ENCODE data around the gene BTNL3. TPM values are rescaled to one million over a fixed set of nuclear protein-coding genes. Genes with fewer than 3 reads are reported as not detected.

The BTNL3 gene
- polyA plus RNA-seq, 3 donors from 2014 or later, result not detected

DNA sequence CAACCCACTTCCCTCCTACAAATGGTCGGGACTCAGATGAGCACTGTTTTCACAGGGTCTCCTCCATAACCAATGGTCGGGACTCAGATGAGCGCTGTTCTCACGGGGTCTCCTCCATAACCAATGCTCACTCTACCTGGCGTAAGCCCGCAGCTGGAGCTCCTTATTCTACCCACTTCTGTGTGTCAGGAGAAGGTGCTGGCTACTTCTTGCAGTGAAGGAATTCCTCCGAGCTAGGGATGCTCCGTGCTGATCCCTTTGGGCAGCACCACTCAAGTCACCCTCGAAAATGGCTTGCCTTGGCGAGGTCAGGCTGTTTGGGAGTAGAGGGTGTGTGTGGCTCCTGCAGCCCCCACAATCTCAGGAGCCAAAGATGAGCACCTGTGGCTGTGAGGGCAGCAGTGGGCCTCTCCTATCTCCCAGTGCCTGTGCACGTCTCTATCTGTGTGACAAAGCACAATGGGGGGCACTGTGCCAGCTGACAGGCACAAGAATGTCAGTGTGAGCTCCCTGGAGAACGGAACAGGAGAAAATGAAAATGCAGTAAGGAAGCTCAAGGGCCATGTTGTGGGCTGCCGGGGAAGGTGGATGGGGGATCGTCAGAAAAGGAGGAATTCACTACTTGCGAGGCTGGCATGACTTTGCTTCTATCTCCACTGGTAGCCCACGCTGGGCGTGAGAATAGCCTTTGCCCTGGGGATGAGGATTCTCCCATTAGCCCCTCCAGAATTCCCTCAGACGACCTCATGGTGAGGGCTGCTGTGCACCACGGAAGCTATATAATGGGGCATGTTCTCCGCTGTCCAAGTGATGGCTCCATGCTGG is 47.6 kb downstream of the BTNL3 start:
- DNase-seq, result no peak
- Mint-ChIP-seq H3K36me3 (no peaks in the 10 kb centered on the region), H3K4me1 (no peaks in the 10 kb centered on the region), H3K4me3 (no peak overlapping the region), H3K27me3 (ENCODE audit: low read depth in 3 of 3) (peaks cover 7 to 16% (median 11%) of the 10 kb centered on the region in 3 donors), H3K27ac (no peak overlapping the region), H3K9me3 (peaks cover 0 to 1% (median 0%) of the 10 kb centered on the region in 6 donors)

DNA sequence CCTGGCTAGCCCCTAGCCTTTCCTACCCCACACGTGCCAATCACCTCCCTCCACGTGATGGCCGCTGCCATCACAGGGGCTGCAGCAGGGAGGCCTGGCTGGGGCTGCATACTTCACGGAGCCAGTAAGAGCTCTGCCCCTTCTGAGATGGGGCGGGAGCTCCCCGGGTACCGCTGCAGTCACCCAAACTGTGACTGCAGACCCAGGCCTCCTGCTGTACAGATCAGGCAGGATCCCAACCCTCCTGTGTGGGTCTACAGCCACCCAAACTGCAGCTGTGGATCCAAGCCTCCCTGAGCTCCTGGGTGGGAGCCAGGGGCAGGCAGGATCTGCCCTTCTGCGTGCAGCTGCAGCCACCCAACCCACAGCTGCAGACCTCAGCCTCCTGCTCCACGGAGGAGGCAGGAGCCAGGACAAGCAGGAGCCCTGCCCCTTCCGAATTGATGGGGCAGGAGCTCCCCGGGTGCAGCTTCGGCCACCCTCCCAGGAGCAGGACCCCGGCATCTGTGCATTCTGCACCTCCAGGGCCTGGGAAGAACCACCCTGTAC is 48.2 kb downstream of the BTNL3 start:
- Mint-ChIP-seq H3K36me3 (no peaks in the 10 kb centered on the region), H3K4me3 (no peak overlapping the region), H3K27me3 (ENCODE audit: low read depth in 3 of 3) (peaks cover 7 to 20% (median 11%) of the 10 kb centered on the region in 3 donors), H3K27ac (no peak overlapping the region), H3K4me1 (no peaks in the 10 kb centered on the region), H3K9me3 (peaks cover 0 to 1% (median 0%) of the 10 kb centered on the region in 6 donors)
- no peak for DNase-seq

DNA sequence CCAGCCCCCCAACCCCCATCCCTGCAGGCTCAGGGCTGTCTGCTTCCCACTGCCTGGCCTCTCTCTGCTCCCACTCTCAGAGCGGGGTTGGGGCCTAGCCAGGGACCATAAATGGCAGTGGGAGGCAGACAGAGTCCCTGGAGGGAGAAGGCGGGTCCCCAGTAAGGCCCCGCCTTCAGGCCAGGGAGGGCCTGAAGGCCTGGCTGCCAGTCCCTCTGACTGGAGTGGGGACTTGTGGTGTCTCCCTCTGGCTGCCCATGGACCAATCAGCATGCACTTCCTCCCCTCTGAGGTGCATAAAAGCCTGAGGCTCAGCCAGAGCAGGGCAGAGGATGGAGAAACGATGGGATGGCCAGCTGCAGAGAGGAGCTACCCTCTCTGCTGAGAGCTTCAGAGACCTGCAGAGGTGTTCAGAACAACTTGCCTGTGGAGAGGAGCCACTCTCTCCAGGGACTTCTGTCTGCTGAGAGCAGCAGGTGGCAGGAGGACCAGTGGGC is 48.8 kb downstream of the BTNL3 start:
- peaks cover 7 to 23% (median 11%) of the 10 kb centered on the region in 3 donors for H3K27me3 Mint-ChIP-seq (ENCODE audit: low read depth in 3 of 3)
- H3K4me1 Mint-ChIP-seq, result no peaks in the 10 kb centered on the region
- no peak overlapping the region for H3K4me3 Mint-ChIP-seq
- H3K27ac Mint-ChIP-seq, result no peak overlapping the region
- no peaks in the 10 kb centered on the region for H3K36me3 Mint-ChIP-seq
- no peaks in the 10 kb centered on the region for H3K9me3 Mint-ChIP-seq
- no peak for DNase-seq

DNA sequence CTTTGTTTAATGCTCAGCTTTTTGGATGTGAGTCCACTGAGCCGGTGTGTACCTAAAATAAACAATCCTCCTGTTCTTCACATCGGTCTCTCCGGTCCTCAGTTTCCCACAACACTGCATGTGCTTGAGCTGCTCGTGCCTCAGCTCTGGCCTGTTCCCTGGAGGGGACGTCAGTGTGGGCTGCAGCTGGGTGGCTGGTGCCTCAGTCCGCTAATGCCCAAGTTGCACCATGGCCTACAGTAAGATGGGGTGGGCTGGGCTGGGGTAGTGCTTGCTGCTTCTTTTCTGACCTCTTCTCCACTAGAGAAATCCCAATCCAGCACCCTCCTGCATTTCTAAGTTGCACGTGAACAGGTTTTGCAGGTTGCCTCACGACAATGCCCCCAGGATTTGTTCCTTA is 50.8 kb downstream of the BTNL3 start:
- Mint-ChIP-seq H3K27me3 (ENCODE audit: low read depth in 3 of 3) (peaks cover 7 to 18% (median 15%) of the 10 kb centered on the region in 3 donors), H3K4me3 (no peak overlapping the region), H3K4me1 (no peaks in the 10 kb centered on the region), H3K36me3 (no peaks in the 10 kb centered on the region), H3K27ac (no peak overlapping the region), H3K9me3 (no peaks in the 10 kb centered on the region)
- no peak for DNase-seq

DNA sequence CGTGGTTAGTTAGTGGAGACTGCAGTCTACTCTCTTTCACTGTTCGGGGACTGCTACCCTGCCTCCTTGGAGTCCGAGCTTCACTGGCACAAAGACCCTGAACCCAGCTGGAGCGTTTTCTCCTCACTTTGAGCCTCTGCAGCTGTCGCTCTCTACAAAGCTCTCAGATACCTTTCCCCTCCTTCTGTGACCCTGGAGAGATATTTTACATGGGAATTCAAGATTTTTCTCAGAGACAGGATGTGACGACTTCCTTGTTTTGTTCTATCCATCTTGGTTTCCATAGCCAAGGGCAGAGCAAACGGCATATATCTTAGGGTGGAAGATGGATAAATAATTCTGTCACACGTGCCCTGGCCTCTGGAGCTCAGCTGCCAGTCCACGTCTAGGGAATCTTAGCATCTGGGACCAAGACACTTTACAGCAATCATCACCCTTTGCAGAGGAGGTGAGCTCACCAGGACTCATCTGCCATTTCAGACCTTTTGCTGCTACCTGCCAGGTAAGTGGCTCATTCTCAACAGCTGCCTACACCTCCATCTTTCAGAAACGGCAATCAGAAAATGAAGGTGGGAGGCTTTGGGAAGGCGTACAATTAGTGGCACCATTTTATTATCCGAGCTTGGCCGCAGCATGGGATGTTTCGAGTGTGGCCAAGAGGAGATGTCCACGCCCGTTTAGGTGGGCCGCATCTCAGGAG is 51.4 kb downstream of the BTNL3 start, which contains the start of gene BTNL9:
TSS of gene BTNL9 (plus strand) at position 336 of the 700 bp plus-strand sequence. CDS start 5,224 bp downstream, outside the sequence.
- Mint-ChIP-seq H3K27ac (no peak within 1 kb of the TSS), H3K9me3 (no peaks in the 10 kb centered on the region), H3K4me1 (no peaks in the 10 kb centered on the region), H3K27me3 (ENCODE audit: low read depth in 3 of 3) (peaks cover 7 to 21% (median 15%) of the 10 kb centered on the region in 3 donors), H3K36me3 (no peaks in the 10 kb centered on the region), H3K4me3 (no peak within 1 kb of the TSS)
- no peak for DNase-seq

DNA sequence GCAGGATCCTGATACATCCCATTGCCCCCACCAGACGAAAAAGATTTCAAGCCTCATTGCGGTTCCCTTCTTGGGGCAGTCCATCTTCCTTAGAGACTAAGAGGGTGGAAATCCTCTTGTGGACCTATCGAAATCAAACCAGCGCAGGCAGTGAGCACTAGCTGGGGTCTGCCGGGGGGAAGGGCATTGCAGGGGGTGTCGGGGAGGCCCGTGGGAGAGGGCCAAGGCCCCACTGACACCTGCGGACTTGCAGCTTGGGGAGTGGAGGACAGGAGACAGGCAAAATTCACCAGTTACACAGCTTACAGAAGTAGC is 51.9 kb downstream of the BTNL3 start:
- H3K27ac Mint-ChIP-seq, result no peak overlapping the region
- H3K27me3 Mint-ChIP-seq (ENCODE audit: low read depth in 3 of 3), result peaks cover 7 to 21% (median 15%) of the 10 kb centered on the region in 3 donors
- no peaks in the 10 kb centered on the region for H3K9me3 Mint-ChIP-seq
- H3K4me3 Mint-ChIP-seq, result no peak overlapping the region
- no peaks in the 10 kb centered on the region for H3K4me1 Mint-ChIP-seq
- H3K36me3 Mint-ChIP-seq, result no peaks in the 10 kb centered on the region
- DNase-seq, result no peak

DNA sequence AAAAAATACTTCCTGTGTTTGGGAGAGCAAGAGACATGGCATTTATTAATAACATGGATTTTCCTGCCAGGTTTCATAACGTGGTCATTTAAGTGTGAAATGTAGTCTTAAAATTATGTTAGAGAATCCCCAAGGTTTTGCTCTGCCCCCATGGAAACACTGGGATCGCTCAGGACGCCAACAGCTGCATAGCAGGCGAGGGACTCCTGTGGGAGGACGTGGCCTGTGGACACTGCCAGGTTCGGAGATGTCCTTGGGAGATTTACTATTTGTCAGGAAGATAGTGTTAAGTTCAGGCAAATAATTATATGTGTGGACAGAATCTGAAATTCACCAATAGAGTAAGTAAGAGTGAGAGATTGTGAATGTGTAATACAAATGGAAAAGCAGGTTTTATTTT is 52.4 kb downstream of the BTNL3 start:
- Mint-ChIP-seq H3K36me3 (no peaks in the 10 kb centered on the region), H3K27me3 (ENCODE audit: low read depth in 3 of 3) (peaks cover 7 to 21% (median 15%) of the 10 kb centered on the region in 3 donors), H3K4me1 (no peaks in the 10 kb centered on the region), H3K4me3 (no peak overlapping the region), H3K9me3 (no peaks in the 10 kb centered on the region), H3K27ac (no peak overlapping the region)
- DNase-seq, result no peak

DNA sequence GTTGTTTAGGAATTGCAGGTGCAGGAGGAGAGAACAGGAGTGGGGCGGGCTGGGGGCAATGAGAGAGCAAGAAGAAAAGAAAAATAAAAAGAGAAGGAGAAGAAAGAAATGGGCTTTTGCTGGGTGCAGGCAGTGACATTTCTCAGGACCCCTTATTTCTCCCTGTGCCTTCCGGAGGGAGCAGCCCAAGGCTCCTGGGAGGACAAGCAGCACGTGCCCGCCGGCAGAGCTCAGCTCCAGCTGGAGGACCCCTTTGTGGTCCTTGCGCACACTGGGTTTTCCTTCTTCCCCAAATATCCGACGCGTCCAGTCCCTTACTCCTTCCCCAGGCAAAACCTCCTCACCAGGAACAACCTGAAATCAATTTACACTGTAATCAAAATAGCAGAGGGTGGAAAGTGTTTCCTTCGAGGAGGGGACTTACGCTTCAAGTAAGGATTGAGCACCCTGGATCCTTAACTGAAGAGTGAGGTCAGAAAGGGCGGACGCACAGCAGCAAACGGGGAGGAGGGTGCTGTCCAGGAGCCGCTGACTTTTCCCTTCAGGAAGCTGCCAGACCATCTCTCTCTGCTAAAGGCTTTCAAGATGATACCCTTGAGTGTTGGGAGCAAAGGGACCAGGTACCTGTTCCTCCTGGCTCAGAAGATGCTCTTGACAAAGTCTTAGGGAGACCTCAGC is 53.5 kb downstream of the BTNL3 start:
- H3K27me3 Mint-ChIP-seq (ENCODE audit: low read depth in 3 of 3), result peaks cover 7 to 21% (median 15%) of the 10 kb centered on the region in 3 donors
- H3K27ac Mint-ChIP-seq, result no peak overlapping the region
- H3K4me1 Mint-ChIP-seq, result no peaks in the 10 kb centered on the region
- no peaks in the 10 kb centered on the region for H3K36me3 Mint-ChIP-seq
- H3K4me3 Mint-ChIP-seq, result no peak overlapping the region
- H3K9me3 Mint-ChIP-seq, result no peaks in the 10 kb centered on the region
- DNase-seq, result no peak

DNA sequence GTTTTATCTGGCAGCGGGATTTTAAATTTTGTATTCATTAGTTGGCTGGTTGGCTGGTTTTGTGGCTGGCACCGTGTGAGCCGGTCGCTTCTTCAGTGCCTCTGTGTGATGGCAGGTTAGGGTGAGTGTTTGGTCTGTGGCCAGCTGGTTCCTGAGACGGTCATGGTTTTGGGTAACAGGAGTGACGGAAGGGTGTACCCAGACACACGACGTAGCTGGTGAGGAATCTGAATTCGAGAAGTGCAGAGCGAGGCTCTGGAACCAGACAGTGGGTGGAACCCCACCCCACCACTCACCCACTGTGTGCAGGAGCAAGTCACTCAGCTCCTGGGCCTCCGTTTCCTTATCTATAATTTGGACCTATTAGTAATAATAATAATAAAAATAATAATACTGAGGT is 54.1 kb downstream of the BTNL3 start:
- Mint-ChIP-seq H3K9me3 (no peaks in the 10 kb centered on the region), H3K4me3 (no peak overlapping the region), H3K27ac (no peak overlapping the region), H3K36me3 (no peaks in the 10 kb centered on the region), H3K4me1 (no peaks in the 10 kb centered on the region), H3K27me3 (ENCODE audit: low read depth in 3 of 3) (peaks cover 7 to 21% (median 15%) of the 10 kb centered on the region in 3 donors)
- DNase-seq, result no peak

DNA sequence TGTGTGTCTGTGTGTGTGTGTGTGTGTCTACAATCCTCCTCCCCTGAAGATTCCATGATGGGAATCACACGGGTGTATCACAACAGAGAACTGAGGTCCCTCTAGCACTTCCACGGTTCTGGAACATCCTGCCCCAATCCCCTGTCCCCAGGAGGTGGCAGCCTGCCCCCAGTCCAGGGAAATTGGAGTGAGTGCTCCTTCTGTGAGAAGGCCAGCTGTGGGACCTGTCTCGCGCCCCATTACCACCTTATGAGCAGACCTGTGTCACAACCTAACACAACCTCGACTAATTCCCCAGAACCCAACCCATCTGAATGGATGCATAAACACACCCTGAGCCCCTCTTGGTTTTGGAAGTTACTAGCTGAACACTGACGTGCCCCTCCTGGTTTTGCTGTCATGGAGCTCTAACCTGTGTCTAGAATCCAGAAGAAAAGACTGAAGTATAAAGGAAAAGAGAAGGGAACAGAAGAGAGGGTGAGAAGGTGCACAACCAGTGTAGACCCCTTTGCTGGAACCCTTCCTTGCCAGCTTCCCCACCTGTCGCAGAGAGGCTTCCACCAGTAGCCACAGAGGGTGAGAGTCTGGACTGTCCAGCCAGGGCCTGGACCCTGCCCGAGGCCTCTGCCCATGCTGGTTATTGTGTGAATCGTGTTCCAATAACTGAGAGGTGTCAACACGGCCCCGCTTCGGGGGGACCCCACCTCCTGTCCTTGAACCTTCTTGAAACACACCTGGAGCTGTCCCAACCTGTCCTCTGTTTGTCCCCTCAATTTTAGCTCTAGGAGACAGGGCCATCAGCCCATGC is 54.8 kb downstream of the BTNL3 start:
- Mint-ChIP-seq H3K27me3 (ENCODE audit: low read depth in 3 of 3) (peaks cover 7 to 20% (median 20%) of the 10 kb centered on the region in 3 donors), H3K27ac (no peak overlapping the region), H3K36me3 (no peaks in the 10 kb centered on the region), H3K4me1 (no peaks in the 10 kb centered on the region), H3K9me3 (no peaks in the 10 kb centered on the region), H3K4me3 (no peak overlapping the region)
- DNase-seq, result no peak

DNA sequence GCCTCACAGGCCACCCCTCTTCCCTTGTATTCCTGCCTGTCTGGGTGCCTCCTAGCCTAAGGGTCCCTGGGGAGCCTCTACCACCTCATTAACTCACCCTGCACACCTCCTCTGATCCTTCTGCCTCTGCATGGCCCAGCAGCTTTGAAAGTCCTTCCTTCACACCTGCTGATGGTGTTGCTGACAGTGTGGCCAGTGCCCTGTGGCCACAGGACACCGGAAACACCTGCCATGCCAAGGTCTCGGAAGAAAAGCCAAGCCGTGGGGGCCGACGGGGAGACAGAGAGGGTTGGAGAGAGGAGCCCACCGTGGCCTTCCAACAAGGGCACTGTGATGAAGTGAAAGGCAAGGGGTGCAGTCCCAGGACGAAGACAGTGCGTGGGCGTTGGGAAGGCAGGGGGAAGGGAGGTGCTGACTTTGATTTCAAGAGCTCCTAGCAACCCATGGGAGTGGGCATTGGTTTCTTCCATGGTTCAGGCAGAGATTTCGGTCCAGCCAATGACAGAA is 55.5 kb downstream of the BTNL3 start:
- H3K27me3 Mint-ChIP-seq (ENCODE audit: low read depth in 3 of 3), result peaks cover 7 to 20% (median 18%) of the 10 kb centered on the region in 3 donors
- H3K27ac Mint-ChIP-seq, result no peak overlapping the region
- DNase-seq, result no peak
- no peaks in the 10 kb centered on the region for H3K9me3 Mint-ChIP-seq
- no peak overlapping the region for H3K4me3 Mint-ChIP-seq
- H3K4me1 Mint-ChIP-seq, result no peaks in the 10 kb centered on the region
- no peaks in the 10 kb centered on the region for H3K36me3 Mint-ChIP-seq

DNA sequence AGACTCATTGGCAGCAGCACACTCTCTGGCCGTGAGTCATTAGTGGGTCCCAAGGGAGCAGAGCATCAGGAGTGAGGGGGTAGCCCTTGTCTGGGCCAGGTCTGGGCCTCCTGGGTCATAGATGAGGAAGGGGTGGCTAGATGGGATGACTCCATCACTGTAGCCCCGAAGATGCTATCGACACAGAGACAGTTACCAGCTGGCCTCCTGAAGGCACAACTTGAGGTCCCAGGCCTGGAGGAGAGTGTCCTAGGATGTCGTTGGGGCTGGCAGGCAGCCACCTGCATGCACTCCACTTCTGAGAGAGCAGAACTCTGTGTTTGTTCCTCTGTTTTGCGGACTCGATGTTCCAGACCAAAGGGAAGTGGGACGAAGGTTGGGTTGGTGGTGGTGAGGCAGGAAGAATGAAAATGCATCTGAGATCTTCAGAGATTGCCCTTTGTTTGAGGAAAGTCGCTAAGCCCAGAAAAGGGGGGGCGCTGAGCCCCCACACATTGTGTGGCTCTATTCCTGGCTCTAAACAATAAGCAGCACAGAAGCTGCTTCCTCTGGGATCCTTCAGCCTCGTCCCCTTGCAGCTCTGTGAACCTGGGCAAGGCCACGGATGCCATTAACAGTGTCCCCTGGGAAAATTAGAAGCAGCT is 56.1 kb downstream of the BTNL3 start:
- Mint-ChIP-seq H3K4me3 (no peak overlapping the region), H3K27me3 (ENCODE audit: low read depth in 3 of 3) (peaks cover 3 to 22% (median 16%) of the 10 kb centered on the region in 3 donors), H3K36me3 (no peaks in the 10 kb centered on the region), H3K9me3 (no peaks in the 10 kb centered on the region), H3K27ac (no peak overlapping the region), H3K4me1 (no peaks in the 10 kb centered on the region)
- no peak for DNase-seq
